Activated CD4-positive, CD25-positive, alpha-beta regulatory T cell treated with anti-CD3 and anti-CD28 coated beads, Interleukin-2, amount 50 U/mL, for 72 hours (primary cell): Measurements from ENCODE around the gene DGKZ.

Experiments used
- DNase-seq: peaks from one replicate; pipeline ENCODE4 v3.0.0; 2021

The DGKZ gene

DNA sequence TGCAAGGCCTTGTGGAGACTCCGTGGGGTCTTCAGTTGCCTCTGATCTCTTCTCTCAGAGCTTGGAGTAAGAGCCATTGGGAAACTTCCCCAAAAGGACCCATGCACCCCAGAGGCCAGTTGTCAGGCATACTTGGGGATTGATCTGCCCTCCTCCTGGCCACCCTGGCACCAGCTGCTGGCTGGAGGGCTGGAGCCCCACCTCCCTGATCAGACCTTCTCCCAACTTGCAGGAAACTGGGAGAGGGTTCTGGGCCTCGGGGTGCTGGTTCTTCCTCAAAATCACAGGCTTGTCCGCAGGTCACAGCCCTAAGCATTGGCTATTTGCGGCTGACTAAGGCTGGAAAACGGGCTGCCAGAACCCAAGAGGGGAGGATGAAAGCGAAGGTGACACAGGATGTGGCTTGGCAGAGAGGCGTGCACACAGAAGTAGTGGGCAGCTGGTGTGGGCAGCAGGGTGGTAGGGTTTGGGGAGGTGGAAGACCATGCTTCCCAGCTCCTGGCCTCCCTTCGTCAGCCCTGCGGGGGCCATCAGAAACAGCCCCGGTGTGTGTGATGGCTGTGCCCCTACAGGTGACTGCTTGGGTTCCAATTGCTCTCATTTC is 1.3 kb upstream of the DGKZ start:
- peak; percentile 48 for DNase-seq

DNA sequence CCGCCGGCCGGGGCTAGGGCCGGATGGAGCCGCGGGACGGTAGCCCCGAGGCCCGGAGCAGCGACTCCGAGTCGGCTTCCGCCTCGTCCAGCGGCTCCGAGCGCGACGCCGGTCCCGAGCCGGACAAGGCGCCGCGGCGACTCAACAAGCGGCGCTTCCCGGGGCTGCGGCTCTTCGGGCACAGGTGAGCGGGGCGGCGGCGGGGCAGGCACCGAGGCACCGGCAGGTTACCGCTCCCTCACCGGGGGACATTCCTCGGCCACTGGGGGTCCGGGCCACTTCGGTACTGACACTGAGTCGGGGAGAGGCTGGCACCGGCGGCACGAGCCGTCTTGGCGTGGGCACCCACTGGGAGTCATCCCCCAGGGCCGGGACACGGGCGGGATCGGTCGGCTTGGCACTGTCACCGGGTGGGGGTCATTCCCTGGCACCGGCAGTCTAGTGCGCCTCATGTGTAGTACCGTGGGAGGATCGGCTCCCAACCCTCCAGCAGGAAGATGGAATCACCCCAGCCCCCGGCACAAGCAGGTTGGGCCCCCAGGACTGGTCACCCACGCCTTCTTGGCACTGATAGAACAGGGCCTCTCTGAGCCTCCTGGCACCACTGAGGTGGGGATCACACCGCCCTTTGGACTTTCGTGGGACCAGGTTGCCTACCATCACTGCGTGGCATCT is 511 bp downstream of the DGKZ start:
- peak; percentile 52 for DNase-seq

DNA sequence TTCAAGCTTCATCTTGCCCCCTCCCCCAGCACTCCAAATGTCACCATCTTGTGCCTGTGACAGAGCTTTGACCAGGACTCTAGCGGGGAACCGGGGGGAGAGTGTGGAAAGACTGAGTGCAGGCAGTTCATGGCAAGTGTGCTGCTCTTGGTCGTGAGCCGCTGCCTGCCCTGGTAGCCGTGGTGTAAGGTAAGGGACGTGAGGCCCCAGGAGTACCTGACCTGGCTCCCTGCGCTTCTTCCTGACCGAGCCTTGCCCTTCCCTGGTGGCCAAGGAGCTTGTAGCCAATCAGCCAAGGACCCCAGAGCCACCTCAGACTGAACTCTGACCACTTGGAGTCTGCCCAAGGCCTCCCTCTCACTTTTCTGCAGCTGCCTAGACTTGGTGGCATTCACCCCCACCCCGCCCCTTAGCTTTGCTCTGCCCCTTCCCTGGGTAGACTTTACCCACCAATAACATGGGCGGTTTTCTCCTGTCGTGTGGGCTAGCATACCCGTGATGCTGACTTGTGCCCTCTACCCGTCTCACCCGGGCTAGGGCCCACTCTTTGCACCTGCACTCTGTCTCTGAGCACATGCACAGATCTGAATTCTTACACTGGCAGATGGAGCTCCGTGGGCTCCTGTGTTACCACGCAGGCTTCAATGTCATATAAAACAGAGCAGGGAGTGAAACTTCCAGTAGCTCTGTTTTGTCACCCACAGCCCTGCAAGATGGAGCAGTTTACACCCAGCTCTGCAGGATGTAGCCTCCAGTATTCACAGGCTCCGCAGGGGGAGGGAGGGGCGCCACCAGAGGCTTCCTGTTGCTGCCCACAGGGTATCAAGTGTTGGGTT is 1.5 kb downstream of the DGKZ start:
- peak; percentile 50 for DNase-seq

DNA sequence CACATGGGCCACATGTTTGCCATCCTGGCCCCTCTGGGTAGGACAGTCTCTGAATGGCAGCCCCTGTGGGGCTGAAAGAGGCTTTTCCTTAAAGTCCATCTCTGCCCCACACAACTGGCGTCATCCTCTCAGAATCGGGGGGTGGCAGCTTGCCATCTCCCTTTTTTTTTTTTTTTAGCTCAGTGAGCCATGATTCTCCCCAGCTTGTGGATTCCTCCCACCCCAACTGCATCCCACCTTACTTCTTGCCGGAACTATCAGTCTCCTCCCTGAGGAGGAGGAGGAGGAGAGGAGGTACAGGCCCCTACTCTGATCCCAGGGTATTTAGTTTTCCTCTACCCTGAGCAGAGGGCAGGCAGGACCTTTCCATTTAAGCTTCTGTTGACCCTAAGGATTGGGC is 3.4 kb downstream of the DGKZ start:
- no peak for DNase-seq

DNA sequence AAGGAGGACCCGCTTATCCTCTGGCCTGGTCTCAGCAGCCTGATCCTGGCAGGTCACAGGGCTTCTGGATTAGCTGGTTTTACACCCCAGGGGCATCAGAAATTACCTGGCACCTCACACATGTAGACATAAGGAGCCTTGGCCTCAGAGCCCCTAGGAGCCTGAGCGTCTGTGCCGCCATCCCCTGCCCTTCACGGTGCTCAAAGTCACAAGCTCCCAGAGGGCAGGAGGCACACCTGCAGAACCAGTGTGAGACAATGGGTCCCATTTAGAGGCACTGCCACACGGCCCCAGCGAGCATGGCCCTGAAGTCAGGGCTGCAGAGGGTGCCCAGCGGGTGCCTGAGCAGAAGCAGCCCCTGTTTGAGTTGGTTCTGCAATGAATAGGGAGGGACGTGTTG is 3.9 kb downstream of the DGKZ start:
- DNase-seq: no peak

DNA sequence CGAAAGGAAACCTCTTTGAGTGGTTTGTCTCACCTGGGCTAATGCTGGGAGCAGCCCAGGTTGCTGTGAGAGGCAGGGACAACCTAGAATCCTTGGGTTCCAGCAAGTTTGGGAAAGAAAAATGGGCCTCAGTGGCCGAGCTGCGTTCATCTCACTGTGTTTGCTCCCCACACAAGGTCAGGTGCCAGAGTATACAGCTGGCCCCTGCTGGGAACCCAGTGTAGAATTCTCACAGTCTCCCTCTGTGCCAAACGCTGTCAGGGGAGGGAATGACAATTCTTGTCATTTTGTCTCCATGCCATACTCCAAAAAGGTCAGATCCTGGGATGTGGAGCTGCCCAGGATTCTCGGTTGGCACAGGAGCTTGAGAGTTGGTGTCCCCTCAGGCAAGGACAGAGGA is 4.3 kb downstream of the DGKZ start:
- DNase-seq: no peak

DNA sequence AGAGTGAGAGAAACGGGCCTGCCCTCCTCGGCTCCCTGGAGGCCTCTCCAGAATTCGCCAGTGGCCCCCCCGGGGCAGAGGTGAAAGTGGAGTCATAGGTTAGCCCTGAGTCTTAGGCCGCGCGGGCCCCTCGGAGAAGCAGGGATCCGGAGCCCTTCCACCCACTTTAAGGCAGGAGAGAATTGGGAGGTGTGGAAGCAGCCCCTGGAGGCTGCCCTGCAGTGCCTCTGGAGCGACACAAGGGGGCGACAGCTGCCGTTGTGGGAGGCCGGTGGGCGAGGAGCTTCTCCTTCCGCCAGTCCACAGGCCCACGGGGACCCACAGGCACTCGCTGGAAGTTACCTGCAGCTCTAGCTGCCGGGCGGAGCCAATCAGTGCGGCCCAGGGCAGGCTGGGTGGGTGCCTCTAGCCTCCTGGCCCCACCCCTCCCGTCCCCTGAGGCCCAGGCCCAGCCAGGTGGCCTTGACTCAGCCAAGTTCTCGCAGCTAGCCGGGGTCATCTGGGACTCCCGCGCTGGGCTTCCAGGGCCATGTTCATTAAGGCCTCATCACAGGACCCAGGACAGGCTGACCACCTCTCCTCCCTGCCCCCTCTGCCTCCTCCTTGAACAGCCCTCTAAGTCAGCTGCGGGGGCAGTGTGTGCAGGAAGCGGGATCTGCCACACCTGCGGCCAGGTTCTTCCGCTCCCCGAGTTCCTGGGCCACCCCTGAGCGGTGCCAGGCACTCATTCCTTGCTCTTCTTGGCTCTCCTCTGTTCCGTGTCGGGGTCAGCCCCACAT is 5.0 kb downstream of the DGKZ start:
- DNase-seq: peak; percentile 71

DNA sequence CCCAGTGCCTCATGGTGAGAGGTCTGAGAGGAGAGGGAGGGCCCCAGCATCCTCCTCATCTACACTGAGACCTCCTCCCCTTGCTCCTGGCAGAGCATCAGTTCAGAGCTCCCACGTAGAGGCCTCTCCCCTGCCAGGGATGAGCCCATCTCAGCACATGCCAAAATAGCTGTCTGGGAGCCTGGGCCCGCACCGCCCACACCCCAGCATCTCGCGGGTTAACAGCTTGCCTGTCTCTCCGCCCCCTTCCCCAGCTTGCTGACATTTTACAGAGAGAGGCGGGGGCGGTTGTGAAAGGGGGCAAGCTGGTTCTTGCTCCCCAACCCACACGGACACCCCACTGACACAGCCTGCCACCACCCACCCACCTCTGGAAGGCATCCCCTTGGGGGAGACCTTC is 6.4 kb downstream of the DGKZ start:
- DNase-seq: peak; percentile 54

DNA sequence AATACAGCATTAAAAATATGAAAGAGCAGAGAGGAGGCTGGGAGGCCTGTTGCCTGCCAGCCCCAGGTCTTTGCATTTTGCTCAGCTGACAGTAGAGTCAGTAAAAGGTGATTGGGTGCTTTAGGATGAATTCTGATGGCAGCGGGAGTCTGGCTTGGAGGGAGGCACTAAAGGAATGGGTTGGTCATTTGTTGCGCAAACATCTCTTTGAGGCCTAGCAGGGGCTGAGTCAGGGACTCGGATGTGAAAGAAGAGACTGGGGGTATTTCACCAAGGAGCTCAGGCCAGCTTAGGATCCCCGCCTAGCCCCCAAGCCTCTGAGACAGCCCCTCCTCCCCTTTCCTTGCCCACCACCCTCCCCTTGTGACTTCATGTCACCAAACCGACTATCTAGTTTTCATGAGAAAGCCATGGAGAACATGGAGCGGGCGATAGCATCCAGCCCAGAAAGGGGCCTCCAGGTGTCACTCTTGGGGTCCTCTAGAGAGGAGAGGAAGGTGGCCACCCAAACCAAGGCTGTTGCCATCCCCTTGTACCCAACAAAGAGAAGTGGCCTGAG is 9.7 kb downstream of the DGKZ start:
- DNase-seq: no peak

DNA sequence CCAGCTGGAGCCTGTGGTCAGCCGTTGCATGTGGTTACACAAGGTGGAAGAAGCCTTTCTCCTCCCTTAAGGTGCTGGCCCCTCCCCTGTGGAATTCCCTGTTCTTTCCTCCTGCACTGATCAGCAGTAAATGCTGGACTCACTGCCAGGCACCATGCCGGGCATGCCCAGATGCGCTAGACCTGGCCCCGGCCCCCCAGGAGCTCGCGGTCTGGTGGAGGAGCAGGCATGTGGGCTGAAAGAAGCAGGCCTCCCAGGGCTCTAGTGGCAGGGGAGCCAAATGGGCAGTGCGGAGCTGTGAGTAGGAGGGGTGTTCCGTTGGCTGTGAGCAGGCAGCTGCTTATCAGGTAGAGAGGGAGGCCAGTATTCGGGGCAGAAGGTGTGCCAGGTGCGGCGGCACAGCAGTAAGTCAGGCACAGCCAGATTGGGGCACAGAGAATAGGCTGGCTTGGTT is 10.2 kb downstream of the DGKZ start:
- DNase-seq: no peak

DNA sequence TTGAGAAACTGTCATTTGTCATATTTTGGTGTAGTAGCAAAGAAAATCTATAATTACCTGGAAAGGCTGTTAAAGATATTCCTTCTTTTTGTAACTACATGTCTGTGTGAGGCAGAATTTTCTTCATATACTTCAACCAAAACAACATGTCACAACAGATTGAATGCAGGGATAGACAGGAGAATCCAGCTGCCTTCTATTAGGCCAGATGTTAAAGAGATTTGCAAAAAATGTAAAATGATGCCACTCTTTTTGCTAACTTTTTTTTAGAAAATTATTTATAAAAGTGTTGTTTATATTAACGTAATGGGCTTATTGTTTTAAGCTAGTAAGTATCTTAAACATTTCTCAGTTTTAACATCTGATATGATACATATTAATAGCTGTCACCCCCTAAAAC is 12.7 kb downstream of the DGKZ start:
- no peak for DNase-seq

DNA sequence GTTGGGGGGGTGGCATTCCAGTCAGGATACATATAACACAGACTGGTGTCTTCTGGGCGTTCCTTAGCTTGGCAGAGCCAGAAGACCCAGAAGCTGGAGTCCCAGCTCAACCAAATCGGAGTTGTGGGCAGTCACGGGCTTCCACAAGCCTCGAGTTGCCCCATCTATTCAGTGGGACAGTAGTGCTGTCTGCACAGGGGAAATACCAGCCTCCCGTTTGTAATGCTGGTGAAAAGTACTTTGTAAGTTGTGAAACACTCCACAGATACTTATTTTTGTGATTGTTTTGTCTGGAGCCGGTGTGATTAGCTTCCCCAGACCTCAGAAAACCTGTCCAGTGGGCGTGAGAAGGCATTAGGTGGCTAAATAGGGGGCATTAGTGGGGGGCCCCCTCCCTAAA is 13.6 kb downstream of the DGKZ start:
- DNase-seq: no peak

DNA sequence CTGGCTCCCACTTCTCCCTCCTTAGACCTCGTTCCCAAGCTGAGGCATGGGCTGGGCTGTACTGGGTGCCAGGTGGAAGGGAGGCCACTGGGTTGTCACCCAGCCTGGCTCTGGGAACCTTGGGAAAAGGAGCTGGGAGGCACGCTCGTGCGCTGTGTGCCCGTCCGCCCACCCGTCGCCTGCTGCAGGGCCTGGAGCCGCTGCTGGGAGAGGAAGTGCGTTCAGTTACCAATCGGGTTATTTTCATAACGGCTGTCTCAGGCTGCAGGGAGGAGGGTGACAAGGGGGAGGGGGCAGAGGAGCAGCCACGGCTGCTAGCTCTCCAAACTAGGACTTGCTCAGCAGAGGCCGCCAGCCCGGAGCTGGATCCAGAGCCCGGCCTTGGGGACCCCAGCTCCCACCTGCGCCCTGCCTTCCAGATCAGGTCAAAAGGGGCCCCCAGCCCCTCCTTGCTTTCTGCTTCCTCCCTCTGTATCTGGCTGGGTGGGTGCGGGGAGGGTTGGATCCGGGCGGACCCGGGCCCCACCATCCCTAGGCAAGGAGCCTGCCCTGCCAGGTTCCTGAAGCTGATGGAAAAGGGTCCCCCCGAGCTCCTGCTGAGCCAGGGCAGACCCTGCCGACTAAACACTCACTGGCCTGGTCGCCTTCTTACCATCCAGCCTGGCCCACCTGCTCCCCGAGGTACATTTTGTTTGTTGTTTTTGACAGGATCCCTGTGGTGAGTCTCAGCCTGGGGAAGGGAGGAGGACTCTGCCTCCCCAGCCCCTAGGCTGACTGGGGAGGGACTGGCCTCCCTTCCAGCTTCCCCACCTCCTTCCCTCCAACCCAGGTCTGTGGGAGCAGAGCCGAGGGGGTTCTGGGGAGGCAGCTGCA is 14.3 kb downstream of the DGKZ start:
- DNase-seq: peak; percentile 57

DNA sequence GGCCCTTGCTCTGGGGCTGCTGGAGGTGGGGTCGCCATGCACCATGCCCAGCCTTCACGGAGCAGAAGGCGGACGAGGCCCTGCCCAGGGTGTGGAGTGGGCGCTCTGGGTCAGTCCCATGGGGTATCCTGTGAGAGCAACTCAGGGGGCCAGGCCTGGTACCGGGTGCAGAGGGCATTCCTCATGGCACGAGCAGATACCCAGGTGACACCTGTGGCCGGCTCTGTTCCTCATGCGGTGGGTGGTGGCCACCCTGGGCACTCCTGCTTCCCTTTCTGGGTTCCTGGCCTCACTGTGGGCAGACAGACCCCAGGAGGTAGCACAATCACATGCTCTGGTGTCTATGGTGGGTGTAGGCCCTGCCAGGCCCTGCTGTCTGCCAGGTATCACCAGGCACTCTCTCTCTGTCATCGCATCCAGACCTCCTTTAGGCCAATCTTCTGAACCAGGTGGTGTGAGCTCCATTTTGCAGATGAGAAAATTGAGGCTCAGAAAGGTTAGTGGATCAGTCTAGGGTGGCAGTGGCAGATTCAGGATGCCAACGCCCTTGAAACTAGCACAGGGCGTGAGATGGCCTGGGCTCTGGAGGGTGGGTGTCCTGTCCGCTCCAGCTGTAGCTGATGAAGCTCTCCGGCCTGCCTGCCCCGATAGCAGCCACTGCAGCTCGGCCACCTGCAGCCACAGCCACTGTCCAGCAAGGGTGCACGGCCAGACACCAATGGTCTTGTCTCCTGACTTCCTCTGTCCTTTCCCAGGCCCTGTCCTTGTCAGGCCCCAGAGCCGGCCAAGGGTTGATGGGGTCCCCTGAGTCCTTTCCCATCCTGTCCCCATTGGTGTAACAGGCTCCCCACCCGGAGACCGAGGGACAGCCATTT is 15.1 kb downstream of the DGKZ start:
- DNase-seq: no peak

DNA sequence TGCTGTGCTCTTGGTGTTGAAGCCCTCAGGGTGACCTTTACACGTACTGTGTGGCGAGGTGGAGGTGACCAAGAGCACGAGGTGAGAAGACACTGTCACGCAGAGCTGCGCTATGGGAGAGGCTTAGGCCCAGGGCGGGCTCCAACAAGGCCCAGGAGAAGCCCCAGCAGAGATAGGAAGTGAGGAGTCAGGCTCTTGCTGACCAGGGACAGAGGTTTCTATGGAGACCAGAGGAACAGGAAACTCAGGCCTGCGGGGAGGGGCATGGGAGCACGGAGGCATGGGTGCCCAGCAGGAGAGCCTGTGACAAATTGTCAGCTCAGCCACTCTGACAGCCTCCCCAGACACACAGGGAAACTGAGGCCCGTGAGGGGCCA is 15.8 kb downstream of the DGKZ start:
- no peak for DNase-seq

DNA sequence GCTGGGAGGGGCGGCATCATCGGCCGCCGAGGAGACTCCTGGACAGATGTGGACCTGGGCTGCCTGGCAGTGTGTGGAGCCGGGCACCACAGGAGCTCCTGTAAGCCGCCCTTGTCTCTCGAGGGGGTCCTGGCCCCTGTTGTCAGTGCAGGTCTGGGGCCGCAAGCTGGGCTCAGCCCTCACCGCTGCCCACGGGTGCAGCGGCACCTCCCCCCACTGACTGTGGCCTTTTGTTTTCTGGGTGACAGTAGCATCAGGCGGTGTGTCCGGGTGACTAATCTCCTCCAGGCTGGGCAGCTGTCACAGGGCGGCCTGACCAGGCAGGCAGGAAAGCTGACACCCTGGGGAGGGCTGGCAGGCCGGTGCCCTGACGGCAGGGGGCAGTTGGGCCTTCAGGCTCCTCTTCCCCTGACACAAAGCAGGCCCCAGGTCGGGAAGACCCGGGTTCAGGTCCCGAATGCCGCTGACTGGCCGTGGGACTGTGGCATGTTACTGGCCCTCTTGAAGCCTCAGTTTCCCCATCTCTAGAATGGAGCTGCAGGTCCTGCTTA is 16.3 kb downstream of the DGKZ start:
- no peak for DNase-seq

DNA sequence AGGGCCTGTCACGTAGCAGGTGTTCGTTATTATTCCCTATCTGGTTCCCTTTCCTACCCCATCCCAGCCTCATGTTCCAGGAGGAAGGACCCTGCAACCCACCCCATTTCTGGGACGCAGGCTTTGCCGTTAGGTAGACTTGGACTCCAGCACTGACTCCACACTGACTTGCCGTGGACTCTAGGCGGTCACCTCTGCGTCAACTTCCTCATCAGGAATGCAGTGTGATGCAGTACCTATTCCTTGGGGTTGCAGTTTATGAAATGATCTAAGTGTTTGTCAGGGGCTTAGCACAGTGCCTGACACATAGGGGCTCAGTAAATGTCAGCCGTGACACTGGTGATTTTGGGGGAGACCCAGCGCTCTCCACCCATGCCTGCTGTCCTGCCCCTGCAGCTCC is 16.8 kb downstream of the DGKZ start:
- no peak for DNase-seq

DNA sequence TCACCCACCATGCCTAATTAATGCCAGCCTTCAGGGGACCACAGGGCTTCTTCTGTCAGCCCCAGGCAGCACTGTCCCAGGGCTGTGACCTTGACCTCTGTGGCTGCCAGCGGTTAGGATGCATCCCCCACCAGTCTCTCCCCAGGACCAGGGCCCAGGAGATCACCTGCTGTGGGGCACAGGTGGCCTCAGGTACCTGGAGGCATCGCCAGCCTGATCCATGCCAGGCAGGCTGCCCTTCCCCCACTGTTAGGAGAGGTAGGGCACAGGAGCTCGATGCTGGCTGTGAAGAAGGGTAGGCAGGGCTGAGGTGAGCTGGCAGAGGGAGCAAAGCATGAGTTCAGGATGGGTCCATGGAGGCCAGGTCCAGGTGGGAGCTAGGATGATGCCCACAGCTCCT is 17.5 kb downstream of the DGKZ start:
- no peak for DNase-seq

DNA sequence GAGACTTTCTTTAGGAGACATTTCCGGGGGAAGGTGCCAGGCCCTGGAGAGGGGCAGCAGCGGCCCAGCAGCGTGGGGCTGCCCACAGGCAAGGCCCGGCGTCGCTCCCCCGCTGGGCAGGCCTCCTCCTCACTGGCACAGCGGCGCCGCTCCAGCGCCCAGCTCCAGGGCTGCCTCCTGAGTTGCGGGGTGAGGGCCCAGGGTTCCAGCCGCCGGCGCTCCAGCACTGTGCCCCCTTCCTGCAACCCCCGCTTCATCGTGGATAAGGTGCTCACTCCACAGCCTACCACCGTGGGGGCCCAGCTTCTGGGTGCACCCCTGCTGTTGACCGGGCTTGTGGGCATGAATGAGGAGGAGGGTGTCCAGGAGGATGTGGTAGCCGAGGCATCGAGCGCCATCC is 19.0 kb downstream of the DGKZ start:
- no peak for DNase-seq

DNA sequence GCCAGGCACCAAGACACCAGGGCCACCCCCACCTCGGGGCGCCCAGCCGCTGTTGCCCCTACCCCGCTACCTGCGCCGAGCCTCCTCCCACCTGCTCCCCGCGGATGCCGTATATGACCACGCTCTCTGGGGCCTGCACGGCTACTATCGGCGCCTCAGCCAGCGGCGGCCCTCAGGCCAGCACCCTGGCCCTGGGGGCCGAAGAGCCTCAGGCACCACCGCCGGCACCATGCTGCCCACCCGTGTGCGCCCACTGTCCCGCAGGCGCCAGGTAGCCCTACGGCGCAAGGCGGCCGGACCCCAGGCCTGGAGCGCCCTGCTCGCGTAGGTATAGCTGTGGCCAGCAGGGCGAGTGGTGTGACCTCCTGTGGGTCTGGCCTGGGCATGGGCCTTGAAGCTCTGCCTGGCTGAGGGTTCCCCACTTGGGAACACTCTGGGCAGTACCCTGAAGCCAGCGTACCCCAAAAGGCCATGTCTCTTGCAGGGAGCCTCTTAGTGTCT is 19.4 kb downstream of the DGKZ start:
- DNase-seq: no peak
